ENCODE measurements around the gene C7orf25. TPM values are rescaled to one million over a fixed set of nuclear protein-coding genes. Genes with fewer than 3 reads are reported as not detected.
A peak's percentile ranks its signal among the peaks of the same experiment; 100 is the strongest.

Gene C7orf25
- total RNA-seq, 1 donor from 2014 or later = 8.5 TPM

DNA sequence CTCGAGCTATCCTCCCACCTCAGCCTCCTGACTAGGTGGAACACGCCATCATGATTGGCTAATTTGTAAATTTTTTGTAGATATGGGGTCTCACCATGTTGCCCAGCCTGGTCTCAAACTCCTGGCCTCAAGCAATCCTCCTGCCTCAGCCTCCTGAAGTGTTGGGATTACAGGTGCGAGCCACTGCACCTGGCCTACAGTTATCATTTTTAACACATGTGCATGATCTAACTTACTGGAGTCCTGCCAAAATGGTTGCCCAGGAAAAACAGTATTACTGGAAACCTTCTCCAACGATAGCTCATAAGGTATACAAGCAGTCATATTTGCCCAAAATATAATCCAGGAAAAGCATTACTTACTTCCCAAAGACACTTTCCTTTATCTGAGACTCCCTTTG, 40.5 kb upstream of the C7orf25 start:
- Mint-ChIP-seq H3K36me3 (ENCODE audit: low read depth, unreplicated experiment) (no peaks in the 10 kb centered on the region), H3K27ac (ENCODE audit: unreplicated experiment) (no peak overlapping the region), H3K27me3 (ENCODE audit: low read depth, unreplicated experiment) (no peaks in the 10 kb centered on the region), H3K4me1 (ENCODE audit: low read depth, unreplicated experiment) (peaks cover 3% of the 10 kb centered on the region), H3K9me3 (ENCODE audit: unreplicated experiment) (no peaks in the 10 kb centered on the region), H3K4me3 (ENCODE audit: unreplicated experiment) (no peak overlapping the region)
- Histone ChIP-seq H3K79me2 (ENCODE audit: insufficient read depth, low read length) (no peaks in the 10 kb centered on the region), H3K27ac (ENCODE audit: low read depth, low read length) (no peak overlapping the region), H3K9me3 (ENCODE audit: insufficient read depth, low read depth, low read length) (no peaks in the 10 kb centered on the region), H3K4me3 (ENCODE audit: insufficient read depth, low read depth, low read length) (no peak overlapping the region), H2AFZ (ENCODE audit: low read depth, low read length) (no peak overlapping the region), H3K36me3 (ENCODE audit: insufficient read depth, low read length) (no peaks in the 10 kb centered on the region), H3K4me1 (ENCODE audit: insufficient read depth, low read length) (no peaks in the 10 kb centered on the region), H3K9ac (ENCODE audit: low read length) (no peak overlapping the region), H4K20me1 (ENCODE audit: insufficient read depth, low read length) (no peaks in the 10 kb centered on the region), H3K27me3 (ENCODE audit: insufficient read depth, low read length) (no peaks in the 10 kb centered on the region), H3K4me2 (ENCODE audit: low read length) (no peak overlapping the region)
- DNase-seq (ENCODE audit: low read depth) = no peak
- FAIRE-seq = no peak
- TF ChIP-seq EZH2 (IDR thresholded peaks at IDR 0.05; ENCODE audit: insufficient read depth, low read length) = no peak
- TF ChIP-seq, protein P1, sequence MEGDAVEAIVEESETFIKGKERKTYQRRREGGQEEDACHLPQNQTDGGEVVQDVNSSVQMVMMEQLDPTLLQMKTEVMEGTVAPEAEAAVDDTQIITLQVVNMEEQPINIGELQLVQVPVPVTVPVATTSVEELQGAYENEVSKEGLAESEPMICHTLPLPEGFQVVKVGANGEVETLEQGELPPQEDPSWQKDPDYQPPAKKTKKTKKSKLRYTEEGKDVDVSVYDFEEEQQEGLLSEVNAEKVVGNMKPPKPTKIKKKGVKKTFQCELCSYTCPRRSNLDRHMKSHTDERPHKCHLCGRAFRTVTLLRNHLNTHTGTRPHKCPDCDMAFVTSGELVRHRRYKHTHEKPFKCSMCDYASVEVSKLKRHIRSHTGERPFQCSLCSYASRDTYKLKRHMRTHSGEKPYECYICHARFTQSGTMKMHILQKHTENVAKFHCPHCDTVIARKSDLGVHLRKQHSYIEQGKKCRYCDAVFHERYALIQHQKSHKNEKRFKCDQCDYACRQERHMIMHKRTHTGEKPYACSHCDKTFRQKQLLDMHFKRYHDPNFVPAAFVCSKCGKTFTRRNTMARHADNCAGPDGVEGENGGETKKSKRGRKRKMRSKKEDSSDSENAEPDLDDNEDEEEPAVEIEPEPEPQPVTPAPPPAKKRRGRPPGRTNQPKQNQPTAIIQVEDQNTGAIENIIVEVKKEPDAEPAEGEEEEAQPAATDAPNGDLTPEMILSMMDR (IDR thresholded peaks at IDR 0.05; ENCODE audit: insufficient read depth, low read depth, low read length) = no peak

DNA sequence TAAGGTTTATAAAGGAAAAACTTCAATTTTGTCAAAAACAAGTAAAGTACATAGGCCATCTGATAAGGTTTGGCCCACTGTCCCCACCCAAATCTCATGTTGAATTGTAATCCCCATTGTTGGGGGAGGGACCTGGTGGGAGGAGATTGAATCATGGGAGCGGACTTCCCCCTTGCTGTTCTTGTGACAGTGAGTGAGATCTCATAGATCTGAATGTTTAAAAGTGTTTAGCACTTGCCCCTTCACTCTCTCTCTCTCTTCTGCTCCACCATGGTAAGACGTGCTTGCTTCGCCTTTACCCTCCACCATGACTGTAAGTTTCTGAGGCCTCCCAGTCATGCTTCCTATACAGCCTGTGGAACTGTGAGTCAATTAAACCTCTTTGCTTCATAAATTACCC, 38.5 kb upstream of the C7orf25 start:
- no peaks in the 10 kb centered on the region for H3K27me3 Mint-ChIP-seq (ENCODE audit: low read depth, unreplicated experiment)
- no peaks in the 10 kb centered on the region for H3K36me3 Mint-ChIP-seq (ENCODE audit: low read depth, unreplicated experiment)
- no peak for DNase-seq (ENCODE audit: low read depth)

DNA sequence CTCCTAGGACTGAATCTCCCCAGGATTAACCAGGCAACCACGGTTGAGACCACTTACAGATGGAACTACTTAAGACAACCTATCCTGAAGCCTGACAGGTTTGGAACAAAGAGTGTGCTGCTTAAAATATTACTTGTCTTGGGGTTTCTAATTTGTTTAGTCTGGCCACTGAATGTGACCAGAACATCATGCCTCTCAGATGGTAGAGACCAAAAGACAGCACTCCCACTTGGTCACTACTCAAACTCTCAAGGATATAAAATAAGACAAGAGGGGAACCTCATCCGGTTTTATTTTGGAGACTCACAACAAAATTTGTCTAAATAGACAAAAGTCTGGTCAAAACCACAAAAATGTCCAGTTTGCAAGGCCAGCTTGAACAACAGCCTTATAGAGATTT, 35.7 kb upstream of the C7orf25 start:
- H3K27me3 ChIP-seq (ENCODE audit: insufficient read depth, low read length) = no peaks in the 10 kb centered on the region
- Mint-ChIP-seq H3K4me3 (ENCODE audit: unreplicated experiment) (no peak overlapping the region), H3K9me3 (ENCODE audit: unreplicated experiment) (no peaks in the 10 kb centered on the region), H3K4me1 (ENCODE audit: low read depth, unreplicated experiment) (peaks cover 8% of the 10 kb centered on the region), H3K27ac (ENCODE audit: unreplicated experiment) (no peak overlapping the region), H3K36me3 (ENCODE audit: low read depth, unreplicated experiment) (no peaks in the 10 kb centered on the region), H3K27me3 (ENCODE audit: low read depth, unreplicated experiment) (no peaks in the 10 kb centered on the region)
- H3K27ac ChIP-seq (ENCODE audit: low read depth, low read length) = no peak overlapping the region
- H3K36me3 ChIP-seq (ENCODE audit: insufficient read depth, low read length) = no peaks in the 10 kb centered on the region
- H3K4me1 ChIP-seq (ENCODE audit: insufficient read depth, low read length) = no peaks in the 10 kb centered on the region
- DNase-seq (ENCODE audit: low read depth) (peak; percentile 62), FAIRE-seq (no peak)
- no peaks in the 10 kb centered on the region for H3K9me3 ChIP-seq (ENCODE audit: insufficient read depth, low read depth, low read length)
- no peak overlapping the region for H3K4me2 ChIP-seq (ENCODE audit: low read length)
- no peak overlapping the region for H3K9ac ChIP-seq (ENCODE audit: low read length)
- no peaks in the 10 kb centered on the region for H3K79me2 ChIP-seq (ENCODE audit: insufficient read depth, low read length)
- no peaks in the 10 kb centered on the region for H4K20me1 ChIP-seq (ENCODE audit: insufficient read depth, low read length)
- TF ChIP-seq, protein P1 (IDR thresholded peaks at IDR 0.05; ENCODE audit: insufficient read depth, low read depth, low read length) = no peak
- TF ChIP-seq EZH2 (IDR thresholded peaks at IDR 0.05; ENCODE audit: insufficient read depth, low read length) = no peak
- no peak overlapping the region for H2AFZ ChIP-seq (ENCODE audit: low read depth, low read length)
- H3K4me3 ChIP-seq (ENCODE audit: insufficient read depth, low read depth, low read length) = no peak overlapping the region

More for the DNA sequence above, 38.5 kb upstream of the C7orf25 start:
- no peaks in the 10 kb centered on the region for H3K9me3 Mint-ChIP-seq (ENCODE audit: unreplicated experiment)
- Histone ChIP-seq H3K27ac (ENCODE audit: low read depth, low read length) (no peak overlapping the region), H3K9ac (ENCODE audit: low read length) (no peak overlapping the region), H2AFZ (ENCODE audit: low read depth, low read length) (no peak overlapping the region), H3K4me1 (ENCODE audit: insufficient read depth, low read length) (no peaks in the 10 kb centered on the region), H3K79me2 (ENCODE audit: insufficient read depth, low read length) (no peaks in the 10 kb centered on the region), H3K36me3 (ENCODE audit: insufficient read depth, low read length) (no peaks in the 10 kb centered on the region), H3K4me2 (ENCODE audit: low read length) (no peak overlapping the region), H4K20me1 (ENCODE audit: insufficient read depth, low read length) (no peaks in the 10 kb centered on the region), H3K27me3 (ENCODE audit: insufficient read depth, low read length) (no peaks in the 10 kb centered on the region), H3K4me3 (ENCODE audit: insufficient read depth, low read depth, low read length) (no peak overlapping the region), H3K9me3 (ENCODE audit: insufficient read depth, low read depth, low read length) (no peaks in the 10 kb centered on the region)
- FAIRE-seq = no peak
- TF ChIP-seq EZH2 (IDR thresholded peaks at IDR 0.05; ENCODE audit: insufficient read depth, low read length) = no peak
- TF ChIP-seq, protein P1 (IDR thresholded peaks at IDR 0.05; ENCODE audit: insufficient read depth, low read depth, low read length) = no peak
- no peak overlapping the region for H3K27ac Mint-ChIP-seq (ENCODE audit: unreplicated experiment)
- no peak overlapping the region for H3K4me3 Mint-ChIP-seq (ENCODE audit: unreplicated experiment)
- peaks cover 8% of the 10 kb centered on the region for H3K4me1 Mint-ChIP-seq (ENCODE audit: low read depth, unreplicated experiment)
